ENCODE measurements around the gene MYL6B.

DNA sequence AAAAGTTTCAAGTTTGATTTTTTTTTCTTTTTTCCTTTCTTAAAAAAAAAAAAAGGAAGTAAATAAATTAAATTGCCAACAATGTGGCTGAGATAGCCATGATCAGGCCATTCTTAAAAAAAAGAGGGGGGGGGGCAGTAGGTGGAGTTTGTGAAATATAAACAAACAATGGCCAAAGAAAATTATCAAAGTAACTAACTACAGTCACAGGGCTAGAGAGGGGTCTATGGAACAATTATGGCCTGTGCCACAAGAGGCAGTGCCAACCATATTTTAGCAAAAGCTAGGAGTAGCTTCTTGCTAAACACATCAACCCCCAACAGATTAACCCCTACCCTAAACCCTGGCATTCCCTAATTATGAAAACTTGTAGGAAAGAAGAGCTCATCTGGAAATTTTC lies 53.1 kb downstream of the MYL6B start:
- TF ChIP-seq GATA2 (IDR thresholded peaks at IDR 0.05; ENCODE audit: low read depth, low read length) (no peak), GATA3 (IDR thresholded peaks at IDR 0.05; ENCODE audit: low read depth, low read length) (no peak)
